ENCODE data around the gene AGAP5.
"Not testable (repeated sequence)": the region's sequence is repeated elsewhere in the genome, so short reads cannot be mapped to it uniquely, and the experiment has no call there.

The AGAP5 gene

DNA sequence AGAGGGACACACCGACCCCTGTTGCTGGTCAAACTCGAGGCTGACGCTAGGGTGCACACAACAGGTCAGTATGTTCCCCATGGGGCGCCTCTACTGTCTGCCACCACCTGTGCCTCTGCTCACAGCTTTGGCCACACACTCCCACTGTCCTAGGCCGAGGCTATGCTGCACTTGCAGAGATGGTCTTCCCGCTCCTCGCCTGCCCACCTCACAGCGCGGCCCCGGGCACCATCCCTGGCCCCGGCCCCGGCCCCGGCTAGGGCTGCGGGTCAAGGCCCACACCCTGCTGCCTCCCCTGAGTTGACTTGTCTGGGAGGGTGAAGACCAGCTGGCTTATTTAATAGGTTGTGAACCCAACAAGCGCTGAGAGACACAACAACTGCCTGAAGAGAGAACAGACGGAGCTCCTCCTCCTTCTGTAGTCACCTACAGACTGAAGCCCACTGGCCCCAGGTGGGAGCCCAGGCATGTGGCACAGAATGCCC lies at the start of gene AGAP5:
Gene AGAP5 (minus strand): TSS at position 435 of the 485 bp plus-strand sequence. CDS start 354 bp downstream, at position 81.
- DNase-seq (ENCODE audit: low read depth): not testable (repeated sequence)

- DNase-seq (ENCODE audit: low read depth): no peak
These were observed 48.8 kb upstream of the AGAP5 start for GRCh38 chr10:73746721-73747120.

GRCh38 chr10:73744664-73744975 lies 46.7 kb upstream of the AGAP5 start:
- DNase-seq (ENCODE audit: low read depth): peak; percentile 42

DNA sequence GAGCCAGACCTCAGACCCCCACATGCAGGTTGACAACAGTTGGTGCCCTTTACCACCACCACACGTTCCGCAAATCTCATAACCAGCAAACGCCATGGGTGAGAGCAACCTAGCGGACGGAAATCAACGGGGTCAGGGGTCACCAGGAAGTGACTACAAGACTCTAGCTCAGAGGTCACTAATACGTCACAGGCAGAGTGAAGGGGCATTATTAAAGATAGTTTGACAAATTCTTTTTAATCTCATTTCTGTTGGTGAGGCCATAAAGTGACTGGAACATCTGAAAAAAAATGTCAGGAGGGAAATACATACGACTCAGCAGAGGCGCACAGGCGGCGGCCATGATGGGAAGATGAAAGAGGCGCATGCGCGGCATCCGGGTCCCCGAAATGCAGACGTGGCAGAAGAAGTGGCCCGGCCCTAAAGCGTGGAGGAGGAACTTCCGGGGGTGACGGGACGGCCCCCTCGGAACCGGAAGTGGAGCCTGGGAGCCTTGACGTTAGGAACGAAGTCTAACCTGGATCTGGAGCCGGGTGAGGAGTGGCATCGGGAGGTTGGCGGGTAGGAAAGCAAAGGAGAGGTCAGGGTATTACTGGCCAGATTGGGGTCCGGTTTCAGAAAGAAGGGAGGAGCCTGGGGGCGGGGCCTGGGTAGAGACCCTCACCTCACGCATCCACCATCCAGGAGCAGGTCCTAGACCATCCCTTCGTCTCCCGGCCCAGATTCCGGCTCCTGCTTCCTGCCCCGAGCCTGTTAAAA lies 46.2 kb upstream of the AGAP5 start, which contains the start of gene SEC24C:
Gene SEC24C (plus strand): TSS at position 468 of the 759 bp plus-strand sequence. CDS start 2,461 bp downstream, outside the sequence.
- DNase-seq (ENCODE audit: low read depth): peak; percentile 92

- DNase-seq (ENCODE audit: low read depth): no peak
These were observed 45.5 kb upstream of the AGAP5 start for GRCh38 chr10:73743327-73743904.

DNA sequence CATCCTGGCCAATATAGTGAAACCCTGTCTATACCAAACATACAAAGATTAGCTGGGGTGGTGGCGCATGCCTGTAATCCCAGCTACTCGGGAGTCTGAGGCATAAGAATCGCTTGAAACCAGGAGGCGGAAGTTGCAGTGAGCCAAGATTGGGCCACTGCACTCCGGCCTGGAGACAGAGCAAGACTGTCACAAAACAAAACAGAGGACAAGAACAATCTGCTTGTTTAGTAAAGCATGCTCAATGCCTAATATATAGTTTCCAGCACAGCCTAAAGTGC lies 44.5 kb upstream of the AGAP5 start:
- no peak for DNase-seq (ENCODE audit: low read depth)

DNA sequence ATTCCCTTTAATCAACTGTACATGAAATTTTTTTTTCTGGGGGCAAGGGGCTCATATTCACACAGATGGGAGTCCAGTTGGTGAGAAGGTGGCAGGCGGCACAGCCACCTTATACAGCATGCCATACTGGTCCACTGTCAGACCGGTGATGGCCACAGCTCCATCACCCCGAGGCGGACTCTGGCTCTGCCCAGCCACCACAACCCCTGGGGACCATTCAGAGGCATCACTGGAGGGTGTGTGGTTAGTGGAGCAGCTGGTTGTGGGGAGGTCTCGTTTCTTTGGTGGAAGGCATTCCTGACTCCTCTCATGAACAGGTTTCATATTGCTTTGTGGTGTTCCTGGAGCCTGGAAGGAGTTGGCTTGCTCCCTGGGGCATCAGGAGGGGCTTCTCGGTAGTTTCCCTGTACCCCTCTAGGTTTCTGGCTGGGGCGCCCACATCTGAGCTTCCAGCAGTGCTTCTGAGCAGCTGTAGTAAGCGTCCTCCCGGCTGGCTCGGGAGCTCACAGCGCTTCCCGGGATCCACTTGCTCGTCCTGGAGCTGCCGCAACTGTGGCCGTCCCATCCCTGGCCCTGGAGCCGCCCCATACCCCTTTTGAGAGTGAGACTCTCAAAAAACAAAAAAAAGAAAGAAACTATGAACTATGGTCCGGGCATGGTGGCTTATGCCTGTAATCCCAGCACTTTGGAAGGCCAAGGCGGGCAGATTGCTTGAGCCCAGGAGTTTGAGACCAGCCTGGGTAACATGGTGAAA lies 42.8 kb upstream of the AGAP5 start:
- not testable (repeated sequence) for DNase-seq (ENCODE audit: low read depth)

- DNase-seq (ENCODE audit: low read depth): no peak
These were observed 36.9 kb upstream of the AGAP5 start for GRCh38 chr10:73734796-73735305.

- no peak for DNase-seq (ENCODE audit: low read depth)
These were observed 36.3 kb upstream of the AGAP5 start for GRCh38 chr10:73734028-73734720.

DNA sequence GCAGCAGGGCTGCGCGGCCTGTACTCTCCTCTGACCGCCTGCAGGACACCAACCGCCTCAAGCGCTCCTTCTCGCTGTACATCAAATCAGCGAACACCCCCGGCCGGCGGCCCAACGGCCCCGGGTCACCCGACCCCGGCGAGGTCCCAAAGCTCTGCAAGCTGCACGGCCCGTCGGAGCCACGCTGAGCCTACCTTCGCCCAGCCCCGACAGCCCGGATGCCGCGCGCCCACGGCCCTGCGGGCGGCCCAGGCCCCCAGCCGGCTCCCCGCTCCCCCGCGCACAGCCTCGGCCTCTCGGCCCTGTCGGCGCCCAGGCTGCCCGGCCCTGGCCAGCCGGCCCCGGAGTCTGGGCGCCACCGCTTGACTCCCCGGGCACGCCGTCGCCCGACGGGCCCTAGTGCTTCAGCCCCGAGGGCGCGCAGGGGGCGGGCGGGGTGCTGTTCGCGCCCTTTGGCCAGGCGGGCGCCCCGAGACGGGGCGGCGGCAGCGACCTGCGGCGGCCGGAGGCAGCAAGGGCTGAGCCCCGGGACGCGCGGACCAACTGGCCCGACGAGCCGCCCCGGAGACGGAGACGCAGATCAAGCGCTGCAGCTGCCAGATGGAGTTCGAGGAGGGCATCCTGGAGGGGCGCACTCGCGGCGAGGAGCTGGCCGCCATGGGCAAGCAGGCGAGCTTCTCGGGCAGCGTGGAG lies 35.2 kb upstream of the AGAP5 start:
- DNase-seq (ENCODE audit: low read depth): no peak

- no peak for DNase-seq (ENCODE audit: low read depth)
These were observed 34.5 kb upstream of the AGAP5 start for GRCh38 chr10:73732426-73732825.

DNA sequence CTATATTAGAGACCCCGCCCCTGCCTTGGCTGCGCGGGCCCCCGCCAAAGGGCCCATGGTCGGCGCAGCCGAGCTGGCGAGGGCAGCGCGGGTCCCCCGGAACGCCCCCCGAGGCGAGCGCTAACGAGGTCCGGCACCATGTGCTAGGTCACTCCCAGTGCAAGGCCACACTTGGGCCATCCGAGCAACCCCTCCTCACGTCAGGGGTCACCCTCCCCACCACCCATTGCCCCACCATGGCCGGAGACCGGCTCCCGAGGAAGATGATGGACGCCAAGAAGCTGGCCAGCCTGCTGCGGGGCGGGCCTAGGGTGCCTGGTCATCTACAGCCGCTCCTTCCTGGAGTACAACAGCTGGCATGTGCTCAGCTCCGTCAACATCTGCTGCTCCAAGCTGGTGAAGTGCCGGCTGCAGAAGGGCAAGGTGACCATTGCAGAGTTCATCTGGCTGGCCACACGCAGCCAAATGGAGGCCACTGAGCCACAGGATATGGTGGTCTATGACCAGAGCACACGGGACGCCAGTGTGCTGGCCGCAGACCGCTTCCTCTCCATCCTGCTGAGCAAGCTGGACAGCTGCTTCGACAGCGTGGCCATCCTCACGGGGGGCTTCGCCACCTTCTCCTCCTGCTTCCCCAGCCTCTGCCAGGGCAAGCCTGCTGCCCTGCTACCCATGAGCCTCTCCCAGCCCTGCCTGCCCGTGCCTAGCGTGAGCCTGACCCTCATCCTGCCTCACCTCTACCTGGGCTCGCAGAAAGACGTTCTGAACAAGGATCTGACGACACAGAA lies 33.9 kb upstream of the AGAP5 start:
- DNase-seq (ENCODE audit: low read depth): no peak

- peak; percentile 85 for DNase-seq (ENCODE audit: low read depth)
These were observed 32.4 kb upstream of the AGAP5 start for GRCh38 chr10:73730153-73730906.

- DNase-seq (ENCODE audit: low read depth): peak; percentile 23
These were observed 31.9 kb upstream of the AGAP5 start for GRCh38 chr10:73729781-73730152.

DNA sequence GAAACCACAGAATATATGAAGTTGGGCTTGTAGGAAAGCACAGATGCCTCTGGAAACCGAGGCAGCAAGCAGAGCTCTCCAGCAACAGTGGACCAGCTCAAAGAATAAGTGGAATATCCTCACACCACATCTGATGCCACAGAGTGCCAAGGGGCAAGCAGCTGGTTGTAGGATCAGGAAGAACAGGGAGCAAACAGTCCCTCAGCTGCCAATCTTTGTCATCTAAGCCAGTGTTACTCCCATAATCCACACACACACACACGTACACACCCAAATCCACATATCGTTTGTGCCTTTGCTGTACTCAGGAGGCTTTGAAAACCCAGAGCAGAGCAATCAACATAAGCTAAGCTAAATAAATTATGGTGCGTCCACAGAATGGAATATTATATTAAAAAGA lies 25.6 kb upstream of the AGAP5 start:
- DNase-seq (ENCODE audit: low read depth): no peak

DNA sequence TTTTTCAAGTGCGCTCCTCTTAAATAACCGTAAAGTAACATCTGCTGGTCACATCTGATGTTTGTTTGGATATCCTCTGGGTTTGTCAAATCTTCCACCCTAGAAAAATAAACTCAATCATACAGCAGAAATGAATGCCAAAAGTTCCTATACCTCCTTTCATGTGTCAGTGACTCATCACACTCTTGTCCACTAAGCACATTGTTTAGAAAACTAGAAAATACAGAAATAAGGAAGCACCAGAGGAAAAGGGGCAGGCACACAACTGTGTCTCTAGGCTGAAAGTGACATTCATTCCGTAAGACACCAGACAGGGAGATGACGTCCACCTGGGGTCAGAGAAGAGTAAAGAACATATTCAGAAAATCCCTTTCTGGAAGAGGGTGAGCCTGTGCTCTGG lies 22.7 kb upstream of the AGAP5 start:
- DNase-seq (ENCODE audit: low read depth): not testable (repeated sequence)

GRCh38 chr10:73717556-73717955 lies 19.6 kb upstream of the AGAP5 start:
- DNase-seq (ENCODE audit: low read depth): no peak

GRCh38 chr10:73716251-73716650 lies 18.3 kb upstream of the AGAP5 start:
- no peak for DNase-seq (ENCODE audit: low read depth)

DNA sequence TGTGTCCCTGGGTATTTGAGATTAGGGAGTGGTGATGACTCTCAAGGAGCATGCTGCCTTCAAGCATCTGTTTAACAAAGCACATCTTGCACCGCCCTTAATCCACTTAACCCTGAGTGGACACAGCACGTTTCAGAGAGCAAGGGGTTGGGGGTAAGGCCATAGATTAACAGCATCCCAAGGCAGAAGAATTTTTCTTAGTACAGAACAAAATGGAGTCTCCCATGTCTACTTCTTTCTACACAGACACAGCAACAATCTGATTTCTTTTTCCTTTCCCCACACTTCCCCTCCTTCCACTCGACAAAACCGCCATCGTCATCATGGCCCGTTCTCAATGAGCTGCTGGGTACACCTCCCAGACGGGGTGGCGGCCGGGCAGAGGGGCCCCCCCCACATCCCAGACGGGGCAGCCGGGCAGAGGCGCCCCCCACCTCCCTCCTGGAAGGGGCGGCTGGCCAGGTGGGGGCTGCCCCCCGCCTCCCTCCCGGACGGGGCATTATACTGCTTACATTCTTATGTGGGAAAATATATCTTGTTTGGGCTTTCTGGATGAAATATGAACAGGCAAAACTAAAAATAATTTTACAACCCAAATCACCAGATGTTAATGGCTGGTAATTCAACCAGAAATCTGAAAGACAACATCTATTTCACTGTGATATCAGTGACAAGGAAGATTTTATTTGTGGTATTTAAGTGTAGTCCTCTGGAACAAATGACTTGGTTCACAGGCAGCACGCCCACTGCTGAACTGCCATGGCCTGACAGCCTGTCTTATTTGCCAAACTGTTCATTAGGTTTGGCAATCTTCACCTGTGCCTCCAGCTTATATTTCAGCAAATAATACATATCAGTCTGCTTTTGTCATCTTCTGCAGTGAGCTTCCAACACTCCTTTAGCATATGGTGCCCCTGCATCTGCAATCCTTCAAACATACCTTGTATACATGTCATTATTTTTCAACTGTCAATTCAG lies 17.6 kb upstream of the AGAP5 start:
- not testable (repeated sequence) for DNase-seq (ENCODE audit: low read depth)
